Stimulated activated CD8-positive, alpha-beta memory T cell treated with anti-CD3 and anti-CD28 coated beads, Interleukin-12 subunit alpha, Interleukin-12 subunit beta, amount 100 ng/mL, for 1 hour (primary cell): ENCODE measurements around the gene NR2C1.
"Not testable (repeated sequence)": the region's sequence is repeated elsewhere in the genome, so short reads cannot be mapped to it uniquely, and the experiment has no call there.

Experiments
- DNase-seq: peaks from one replicate; pipeline ENCODE4 v3.0.0-alpha.2; 2020; ENCODE audit warnings: low read depth

Gene NR2C1

GRCh38 chr12:95002754-95003153 is 70.7 kb downstream of the NR2C1 start:
- no peak for DNase-seq

GRCh38 chr12:94998326-94998725 is 75.1 kb downstream of the NR2C1 start:
- no peak for DNase-seq

GRCh38 chr12:94997726-94998125 is 75.7 kb downstream of the NR2C1 start:
- no peak for DNase-seq

DNA sequence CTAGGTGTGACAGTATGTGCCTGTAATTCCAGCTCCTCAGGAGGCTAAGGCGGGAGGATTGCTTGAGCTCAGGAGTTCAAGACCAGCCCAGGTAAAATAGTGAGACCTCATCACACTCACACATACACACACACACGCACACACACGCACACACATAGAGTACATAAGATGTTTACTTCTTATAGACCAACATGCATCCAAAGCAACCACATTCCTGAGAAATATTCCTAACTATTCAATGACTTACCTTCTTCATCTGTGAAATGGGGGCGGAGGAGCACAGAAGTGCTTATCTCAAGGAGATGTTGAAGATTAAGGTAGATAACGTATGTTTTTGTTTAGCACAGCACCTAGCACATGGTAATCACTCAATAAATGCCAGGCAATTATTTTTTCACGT is 76.4 kb downstream of the NR2C1 start:
- DNase-seq = no peak

DNA sequence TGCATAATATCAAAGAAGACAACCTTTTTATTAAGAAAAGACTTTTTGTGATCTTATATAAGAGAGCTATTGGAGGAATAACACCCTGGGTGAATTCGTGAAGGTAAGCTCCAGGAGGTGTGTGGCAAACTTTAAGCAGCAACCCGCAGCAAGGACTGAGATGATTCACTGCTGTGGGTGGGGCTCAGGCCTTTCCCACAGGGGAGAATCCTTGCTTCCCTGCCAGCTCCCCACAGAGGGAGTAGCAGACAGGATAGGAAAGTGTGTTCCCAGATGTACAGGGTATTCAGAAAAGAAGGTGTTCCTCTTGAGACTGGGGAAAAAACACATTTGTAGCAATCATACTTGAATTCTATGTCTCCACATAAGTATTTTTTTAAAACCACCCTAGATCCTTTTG is 79.1 kb downstream of the NR2C1 start:
- DNase-seq = no peak

DNA sequence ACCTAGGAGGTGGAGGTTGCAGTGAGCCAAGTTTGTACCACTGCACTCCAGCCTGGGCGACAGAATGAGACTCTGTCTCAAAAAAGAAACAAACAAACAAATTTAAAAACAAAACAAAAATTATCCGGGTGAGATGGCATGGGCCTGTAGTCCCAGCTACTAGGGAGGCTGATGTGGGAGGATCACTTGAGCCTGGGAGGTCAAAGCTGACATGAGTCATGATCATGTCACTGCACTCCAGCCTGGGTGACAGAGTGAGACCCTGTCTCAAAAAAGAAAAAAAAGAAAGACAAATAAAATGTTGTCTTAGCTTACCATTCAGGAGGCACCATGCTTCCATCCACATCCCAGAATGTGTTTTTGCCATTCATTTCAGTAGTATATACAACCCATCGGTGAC is 79.6 kb downstream of the NR2C1 start:
- DNase-seq = not testable (repeated sequence)

DNA sequence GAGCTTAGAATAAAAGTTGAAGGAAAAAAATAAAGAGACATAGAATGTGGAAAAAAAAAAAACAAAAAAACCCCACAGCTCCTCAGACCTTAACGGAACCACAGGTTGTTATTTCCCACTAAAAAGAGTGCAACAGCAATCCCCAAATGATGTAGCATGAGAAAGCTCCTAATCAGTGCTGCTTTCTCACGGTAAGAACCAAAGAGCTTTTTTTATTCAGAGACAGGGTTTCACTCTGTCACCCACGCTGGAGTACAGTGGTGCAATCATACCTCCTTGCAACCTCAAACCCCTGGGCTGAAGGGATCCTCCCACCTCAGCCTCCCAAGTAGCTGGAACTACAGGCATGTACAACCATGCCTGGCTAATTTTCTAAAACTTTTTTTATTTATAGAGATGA is 83.2 kb downstream of the NR2C1 start:
- DNase-seq = no peak

GRCh38 chr12:94988471-94988870 is 84.9 kb downstream of the NR2C1 start:
- DNase-seq = no peak

- DNase-seq = no peak
These were observed 85.6 kb downstream of the NR2C1 start for GRCh38 chr12:94987801-94988200.

DNA sequence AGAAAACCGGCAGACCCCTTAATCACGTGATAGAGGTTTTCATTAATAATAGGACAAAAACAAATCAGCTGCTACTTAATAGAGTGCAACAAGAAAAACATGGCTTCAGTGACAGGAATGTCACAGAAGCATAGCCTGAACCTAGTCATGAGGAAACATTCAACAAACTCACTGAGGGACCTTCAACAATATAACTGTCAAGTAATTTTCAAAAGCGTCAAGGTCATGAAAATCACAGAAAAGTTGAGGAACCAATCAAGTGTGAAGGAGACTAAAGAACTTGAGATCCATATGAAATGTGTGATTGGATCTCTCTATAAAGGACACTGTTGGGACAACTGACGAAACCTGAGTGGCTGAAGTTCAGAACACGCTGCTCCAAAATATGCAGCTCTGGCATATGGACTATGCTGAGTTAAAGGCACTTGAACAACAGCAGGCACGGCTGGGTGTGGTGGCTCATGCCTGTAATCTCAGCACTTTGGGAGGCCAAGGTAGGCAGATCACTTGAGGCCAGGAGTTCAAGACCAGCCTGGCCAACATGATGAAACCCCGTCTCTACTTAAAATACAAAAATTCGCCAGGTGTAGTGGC is 86.2 kb downstream of the NR2C1 start:
- DNase-seq = no peak

- DNase-seq = not testable (repeated sequence)
These were observed 88.3 kb downstream of the NR2C1 start for GRCh38 chr12:94985099-94985498.

DNA sequence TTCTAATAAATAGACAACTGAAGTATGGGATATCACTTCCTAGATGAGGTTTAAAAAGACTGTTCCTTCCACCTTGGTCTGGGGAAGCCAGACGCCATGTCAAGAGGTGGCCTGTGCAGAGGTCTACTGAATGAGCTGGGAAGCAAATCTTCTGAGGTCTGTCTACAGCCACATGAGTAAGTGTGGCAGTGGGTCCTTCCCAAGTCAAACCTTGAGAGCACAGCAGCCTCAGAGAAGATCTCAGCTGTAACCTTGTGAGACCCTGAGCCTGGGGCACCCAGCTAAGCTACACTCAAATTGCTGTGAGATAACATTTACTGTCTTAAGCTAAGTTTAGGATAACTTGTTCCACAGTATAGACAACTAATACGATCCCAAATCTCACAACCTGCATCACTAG is 90.1 kb downstream of the NR2C1 start:
- no peak for DNase-seq

DNA sequence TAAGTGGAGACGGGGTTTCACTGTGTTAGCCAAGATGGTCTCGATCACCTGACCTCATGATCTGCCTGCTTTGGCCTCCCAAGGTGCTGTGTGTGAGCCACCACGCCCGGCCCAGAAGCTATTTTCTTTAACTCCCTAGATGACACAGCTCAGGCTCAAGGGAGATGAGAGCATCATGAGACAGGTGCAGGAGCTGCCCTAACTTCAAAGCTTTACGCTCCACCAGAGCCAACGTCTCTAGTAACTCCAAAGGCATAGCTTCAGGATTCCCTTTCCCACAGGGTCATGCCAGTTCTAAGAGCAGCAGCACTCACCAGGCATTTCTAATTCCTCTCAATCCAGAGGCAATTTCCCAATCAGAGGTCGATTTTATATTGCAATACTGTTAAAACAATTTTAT is 91.0 kb downstream of the NR2C1 start:
- no peak for DNase-seq

DNA sequence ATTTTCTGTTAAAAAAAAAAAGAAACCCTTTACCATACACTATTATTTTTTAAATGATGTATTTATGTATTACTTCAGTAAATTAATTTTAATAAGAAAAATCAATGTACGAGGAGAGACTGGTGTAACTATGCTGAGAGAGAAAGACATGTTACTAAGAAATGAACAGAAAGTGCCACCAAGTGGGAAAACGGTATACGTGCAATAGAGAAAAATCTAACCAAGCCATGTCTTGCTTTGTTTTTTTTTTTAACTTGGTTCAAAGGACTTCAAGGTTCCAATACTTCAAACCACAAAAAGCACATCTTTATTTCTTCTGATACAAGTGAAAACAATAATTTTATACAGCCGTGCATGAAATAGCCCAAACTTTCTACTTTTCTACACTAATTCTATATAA is 92.8 kb downstream of the NR2C1 start:
- DNase-seq = no peak

DNA sequence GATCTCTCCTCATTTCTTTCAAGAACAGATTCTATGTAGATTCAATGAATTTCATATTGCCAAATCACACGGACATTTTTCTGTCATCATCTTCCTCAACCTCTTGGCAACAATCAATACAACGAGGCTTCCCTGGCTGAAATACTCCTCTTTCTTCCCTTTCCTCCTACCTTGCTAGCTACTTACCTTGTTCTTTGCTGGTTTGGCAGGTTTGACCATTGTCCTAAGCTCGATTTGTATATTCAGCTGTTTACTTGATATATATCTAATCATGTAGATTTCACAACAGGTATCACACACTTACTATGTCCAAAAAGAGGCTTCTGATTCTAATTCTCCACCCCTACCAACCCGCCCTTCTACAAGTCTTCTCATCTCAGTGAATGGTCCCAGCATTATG is 93.5 kb downstream of the NR2C1 start:
- no peak for DNase-seq

GRCh38 chr12:94977766-94978468 is 95.5 kb downstream of the NR2C1 start:
- DNase-seq = no peak

GRCh38 chr12:94973221-94973620 is 100.2 kb downstream of the NR2C1 start:
- DNase-seq = no peak

DNA sequence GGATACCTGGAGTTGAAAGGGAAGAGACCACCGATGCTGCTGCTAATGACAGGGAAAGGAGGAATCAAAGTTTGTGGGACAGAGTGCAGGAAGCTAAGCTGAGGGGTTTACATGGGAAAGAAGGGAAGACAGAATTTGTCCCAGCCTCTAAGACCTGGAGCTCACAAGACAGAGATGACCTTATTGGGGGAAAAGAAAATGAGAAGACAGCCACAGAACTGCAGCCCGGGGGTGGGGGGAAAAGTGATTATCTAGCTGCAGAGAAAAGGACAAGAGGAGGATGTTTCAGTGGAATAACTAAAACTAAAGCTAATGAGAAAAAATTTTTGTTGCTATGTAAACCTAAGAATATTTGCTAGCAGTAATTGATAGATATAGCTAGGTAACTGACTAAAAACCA is 100.6 kb downstream of the NR2C1 start:
- DNase-seq = no peak

- no peak for DNase-seq
These were observed 101.5 kb downstream of the NR2C1 start for GRCh38 chr12:94971923-94972322.

GRCh38 chr12:94970560-94970959 is 102.9 kb downstream of the NR2C1 start:
- DNase-seq = no peak
